ENCODE data around the gene GRAP.
"Not testable (repeated sequence)": the region's sequence is repeated elsewhere in the genome, so short reads cannot be mapped to it uniquely, and the experiment has no call there.

The GRAP gene

DNA sequence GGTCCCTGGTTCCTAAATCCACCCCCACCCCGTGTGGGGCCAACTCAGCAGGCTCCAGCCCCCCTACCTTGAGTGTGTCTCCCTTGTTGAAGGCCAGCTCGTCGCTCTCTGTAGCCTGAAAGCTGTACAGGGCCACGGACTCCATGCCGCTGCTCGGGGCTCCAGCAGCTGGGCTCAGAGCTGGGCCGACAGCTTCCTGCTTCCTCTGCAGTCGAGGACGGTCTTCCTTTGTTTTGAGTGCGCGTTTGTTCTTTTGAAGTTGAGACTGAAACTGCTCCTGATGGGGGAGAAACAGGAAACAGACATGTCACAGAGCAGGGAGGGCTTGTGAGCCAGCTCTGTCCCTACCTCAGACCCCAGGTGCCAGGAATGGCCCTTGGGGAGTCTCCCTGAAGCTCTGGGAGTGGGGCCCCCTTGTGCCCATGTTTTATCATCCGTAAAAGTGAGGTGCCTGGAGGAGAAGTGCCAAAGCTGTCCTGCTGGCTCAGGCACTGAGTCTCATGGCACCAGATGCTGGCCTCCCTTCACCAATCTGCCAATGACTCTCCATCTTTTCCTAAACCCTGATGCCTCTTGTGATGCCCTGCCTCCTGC is at the start of gene GRAP:
Gene GRAP (minus strand): TSS at position 176 of the 594 bp plus-strand sequence. CDS start 31 bp downstream, at position 145.
- DNase-seq (ENCODE audit: low spot score): not testable (repeated sequence)

DNA sequence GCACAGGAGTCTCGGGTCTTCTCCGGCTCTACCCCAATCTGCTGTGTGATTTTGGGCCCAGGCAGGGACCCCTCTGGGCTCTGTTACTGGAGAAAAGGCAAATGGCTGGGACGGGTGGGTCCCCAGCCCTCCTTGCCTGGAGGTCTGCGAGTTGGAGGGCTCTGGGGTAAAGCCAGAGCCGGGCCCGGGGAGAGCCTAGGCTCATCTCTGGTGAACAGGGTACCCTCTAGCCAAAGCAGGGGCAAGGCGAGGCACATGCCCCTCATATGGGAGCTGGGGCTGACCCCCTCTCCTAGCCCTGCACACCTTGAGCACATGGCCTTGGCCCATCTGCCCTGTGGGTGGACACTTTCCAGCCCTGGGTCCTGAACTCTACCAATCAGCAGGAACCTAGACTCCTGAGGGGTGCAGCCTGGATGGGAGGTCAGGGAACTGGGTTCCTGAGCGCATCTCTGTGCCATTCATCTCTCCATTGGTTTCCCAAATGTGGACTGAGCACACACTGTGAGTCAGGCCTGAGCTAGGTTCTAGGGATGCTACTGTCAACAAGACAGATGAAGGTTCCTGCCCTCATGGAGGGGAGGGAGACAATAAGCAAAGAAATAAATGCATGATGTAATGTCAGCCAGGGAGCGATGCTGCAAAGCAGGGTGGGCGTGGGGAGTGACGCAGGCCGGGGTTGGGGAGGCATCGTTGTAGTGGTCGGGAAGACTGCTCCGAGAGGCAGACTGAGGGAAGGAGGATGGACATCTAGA is 47.1 kb upstream of the GRAP start:
- not testable (repeated sequence) for DNase-seq (ENCODE audit: low spot score)

DNA sequence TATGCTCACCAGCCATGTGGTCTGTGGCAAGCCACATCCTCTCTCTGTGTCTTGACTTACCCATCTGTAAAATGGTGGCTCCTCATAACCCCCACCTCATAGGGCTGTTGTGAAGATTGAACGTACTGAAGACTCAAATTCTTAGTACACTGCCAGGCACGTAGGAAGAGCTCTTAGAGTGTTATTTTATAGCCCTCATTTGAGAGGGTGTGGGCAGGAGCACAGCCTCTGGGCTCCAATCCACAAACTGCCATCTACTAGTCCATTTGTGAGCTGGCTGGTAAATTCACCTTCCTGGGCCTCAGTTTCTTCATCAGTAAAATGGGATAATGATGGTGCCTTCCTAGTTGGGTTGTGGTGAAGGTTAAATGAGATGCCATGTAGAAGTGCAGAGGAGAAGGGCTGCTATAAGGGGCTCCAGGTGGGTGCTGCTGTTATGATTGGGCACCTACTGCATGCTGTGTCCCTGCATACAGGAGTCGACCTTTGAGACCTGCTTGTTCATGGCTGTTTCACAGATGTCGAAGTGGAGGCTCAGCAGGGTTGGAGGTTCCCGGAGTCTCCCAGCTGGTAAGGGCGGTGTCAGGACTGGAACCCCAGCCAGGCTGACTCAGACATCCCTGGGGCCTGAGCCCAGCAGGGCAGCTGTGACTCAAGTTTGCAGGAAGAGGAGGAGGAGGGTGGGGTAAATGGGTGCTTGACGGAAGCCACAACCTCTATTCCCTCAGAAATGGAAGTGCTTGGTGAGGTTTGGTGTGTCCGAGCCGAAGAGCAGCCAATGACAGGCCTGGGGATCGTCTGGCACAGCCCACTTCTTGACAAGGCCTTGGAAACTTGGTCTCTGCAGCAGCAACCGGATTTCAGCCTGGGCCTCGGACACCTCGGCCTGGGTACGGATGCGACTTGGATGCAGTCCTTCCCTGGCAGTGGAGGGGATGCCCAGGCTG is 46.3 kb upstream of the GRAP start:
- DNase-seq (ENCODE audit: low spot score): not testable (repeated sequence)

DNA sequence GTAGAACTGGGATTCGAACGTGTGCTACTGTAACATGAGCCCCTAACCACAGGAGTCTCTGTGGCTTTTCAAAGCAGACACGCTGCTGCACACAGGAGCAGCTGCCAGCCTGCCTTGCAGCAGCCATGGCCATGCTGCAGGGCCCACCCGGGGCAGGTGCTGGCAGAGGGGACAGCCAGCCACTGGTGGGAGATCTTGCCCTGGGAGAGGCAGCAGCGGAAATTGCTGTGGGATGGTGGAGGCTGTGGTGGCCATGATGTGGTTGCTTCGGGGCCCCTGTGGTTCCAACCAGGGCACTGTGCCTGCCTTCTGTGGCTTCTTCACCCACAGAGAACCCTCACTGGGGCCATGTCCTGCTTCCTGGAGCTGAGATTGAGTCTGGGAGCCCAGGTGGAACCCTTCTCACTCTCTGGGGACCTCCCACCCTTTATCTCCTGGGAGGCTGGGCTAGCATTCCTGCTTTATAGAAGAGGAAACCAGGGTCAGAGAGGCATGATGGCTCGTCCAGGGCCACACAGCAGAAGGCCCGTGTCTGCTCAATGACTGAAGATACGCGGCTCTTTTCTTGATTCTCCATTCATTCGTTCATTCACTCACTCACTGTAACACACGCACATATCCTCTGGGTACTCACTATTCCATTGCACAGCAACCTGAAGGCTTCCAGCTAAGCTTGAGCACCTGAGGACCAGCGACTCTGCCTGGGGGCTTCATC is 43.5 kb upstream of the GRAP start:
- DNase-seq (ENCODE audit: low spot score): not testable (repeated sequence)

DNA sequence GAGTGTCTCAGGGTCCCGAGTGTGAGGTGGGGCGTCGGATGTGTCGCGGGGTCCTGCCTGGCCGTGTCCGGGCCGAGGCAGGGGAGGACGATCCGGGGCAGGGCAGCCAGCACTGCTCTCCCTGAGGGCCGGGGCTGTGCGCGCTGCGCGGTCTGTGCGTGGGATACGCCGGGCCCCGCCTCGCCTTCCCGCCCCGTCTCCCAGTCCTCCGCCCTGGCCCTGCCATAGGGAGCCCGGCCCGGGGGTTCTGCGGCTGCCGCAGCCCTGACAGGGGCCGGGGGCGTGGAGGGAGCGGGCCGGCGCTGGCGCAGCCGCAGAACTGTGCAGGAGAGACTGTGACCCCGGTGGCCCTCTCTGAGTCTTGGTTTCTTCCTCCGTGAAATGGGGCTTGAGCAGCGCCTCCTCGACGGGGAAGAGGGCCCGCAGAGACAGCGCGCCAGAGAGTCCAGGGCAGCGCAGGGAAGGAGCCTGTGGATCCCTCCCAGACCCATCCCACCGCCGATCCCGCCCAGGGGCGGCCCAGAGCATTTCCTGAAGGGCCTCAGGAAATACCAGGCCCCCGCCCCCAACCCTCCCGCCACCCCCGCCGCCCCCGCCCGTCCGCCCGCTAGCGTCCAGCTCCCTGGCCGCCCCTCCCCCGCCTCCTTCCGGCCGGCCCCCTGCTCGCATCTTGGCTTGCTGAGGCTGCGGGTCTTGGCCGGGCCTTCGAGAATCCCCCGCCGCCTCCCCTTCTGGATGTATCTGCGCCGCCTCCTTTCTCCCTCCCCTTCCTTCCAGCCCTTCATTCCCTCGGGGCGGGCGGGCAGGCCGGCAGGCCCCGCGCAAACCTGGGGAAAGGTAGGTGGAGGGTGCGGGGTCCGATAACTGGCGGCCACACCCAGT is 42.3 kb upstream of the GRAP start:
- not testable (repeated sequence) for DNase-seq (ENCODE audit: low spot score)

DNA sequence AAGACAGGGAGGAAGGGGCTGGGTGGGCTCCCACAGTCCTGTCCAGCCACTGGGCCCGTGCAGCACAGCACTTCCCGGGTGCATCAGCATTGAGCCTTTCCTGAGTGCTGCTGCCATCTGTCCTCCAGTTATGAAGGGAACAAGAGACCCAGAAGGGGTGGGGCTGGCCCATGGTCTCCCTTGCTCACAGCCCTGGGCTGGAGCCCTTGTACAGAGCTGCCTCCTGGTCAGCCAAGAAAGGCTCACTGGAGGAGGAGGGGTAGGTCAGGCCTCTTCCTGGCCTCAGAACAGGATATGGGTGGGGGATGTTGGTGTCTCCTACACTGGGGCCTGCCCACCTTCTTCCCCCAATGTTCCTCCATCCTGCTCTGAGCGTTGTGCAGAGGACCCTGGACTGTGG is 30.6 kb upstream of the GRAP start:
- DNase-seq (ENCODE audit: low spot score): not testable (repeated sequence)

DNA sequence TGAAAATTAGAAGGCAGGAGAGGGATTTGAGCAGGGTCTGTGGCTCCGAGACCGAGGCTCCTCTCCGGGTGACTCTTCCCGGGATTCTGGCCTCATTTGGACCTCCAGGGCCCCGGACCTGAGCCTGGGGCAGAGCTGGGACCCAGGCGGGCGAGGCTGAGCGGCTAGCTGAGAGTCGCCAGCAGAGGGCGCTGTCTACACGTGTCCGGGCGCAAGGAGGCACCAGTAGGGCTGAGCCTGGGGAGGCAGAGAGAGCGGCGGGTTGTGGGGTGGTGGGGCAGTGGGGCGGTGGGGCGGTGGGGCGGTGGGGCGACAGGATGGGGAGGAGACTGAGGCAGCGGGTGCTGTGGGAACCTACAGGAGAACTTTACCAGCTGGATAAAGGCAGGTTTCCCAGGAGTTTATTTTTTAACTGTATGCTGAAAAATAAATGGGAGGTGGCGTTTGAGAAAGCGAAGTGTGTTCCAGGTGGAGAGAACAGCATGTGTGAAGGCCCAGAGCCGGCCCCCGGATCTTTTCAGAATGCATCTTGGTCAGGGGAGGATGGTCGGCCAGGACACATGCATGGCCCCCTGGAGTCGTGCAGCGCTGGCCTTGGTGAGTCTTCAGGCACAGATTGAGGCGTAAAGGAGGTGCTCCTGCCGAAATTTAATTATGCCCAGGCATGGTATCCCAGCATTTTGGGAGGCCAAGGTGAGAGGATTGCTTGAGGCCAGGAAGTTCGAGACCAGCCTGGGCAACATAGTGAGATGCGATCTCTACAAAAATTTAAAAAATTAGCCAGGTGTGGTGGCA is 29.8 kb upstream of the GRAP start:
- DNase-seq (ENCODE audit: low spot score): not testable (repeated sequence)

DNA sequence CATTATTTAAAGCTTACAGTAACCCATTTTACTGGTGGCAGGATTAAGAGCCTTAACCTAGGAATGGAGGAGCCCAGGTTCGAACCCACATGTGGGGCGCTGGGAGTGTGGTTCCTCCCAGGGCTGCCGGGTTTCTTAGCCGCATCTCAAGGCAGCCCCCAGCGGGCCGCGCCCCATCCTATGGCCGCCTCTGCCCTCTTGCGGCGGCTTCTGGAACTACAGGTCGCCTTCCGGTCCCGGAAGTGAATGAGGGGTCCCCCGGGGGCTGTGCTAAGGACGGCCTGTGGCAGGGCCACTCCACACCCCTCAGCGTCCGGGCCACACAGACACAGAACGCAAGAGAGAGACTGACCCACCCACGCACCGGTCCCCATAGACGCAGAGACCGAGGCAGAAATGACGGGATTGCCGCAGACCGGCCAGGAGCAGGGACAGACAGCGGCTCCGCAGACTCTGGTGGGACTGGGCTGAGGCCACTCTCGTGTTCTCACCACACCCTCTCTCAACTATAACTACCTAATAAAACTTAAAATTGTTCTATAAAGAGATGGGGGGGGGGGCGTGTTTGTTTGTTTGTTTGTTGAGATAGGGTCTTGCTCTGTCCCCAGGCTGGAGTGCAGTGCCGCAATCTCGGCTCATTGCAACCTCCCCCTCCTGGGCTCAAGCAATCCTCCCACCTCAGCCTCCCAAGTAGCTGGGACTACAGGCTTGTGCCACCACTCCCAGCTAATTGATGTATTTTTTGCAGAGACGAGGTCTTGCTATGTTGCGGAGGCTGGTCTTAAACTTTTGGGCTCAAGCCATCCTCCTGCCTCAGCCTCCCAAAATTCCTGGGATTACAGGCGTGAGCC is 23.8 kb upstream of the GRAP start:
- not testable (repeated sequence) for DNase-seq (ENCODE audit: low spot score)

DNA sequence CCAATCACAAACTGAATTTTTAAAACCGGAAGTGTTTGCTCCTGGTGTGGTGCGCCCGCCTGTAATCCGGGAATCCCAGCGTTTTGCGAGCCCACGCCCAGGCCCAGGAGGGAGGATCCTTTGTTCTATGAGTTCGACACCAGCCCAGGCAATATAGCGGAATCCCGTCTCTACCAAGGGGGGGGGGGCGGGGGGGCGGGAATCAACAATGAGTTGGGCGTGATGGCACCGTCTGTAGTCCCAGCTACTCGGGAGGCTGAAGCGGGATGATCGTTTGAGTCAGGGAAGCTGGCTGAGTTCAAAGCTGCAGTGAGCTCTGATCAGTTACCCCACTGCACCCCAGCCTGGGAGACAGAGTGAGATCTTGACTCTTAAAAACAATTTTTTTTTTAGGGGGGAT is 17.6 kb upstream of the GRAP start:
- not testable (repeated sequence) for DNase-seq (ENCODE audit: low spot score)

DNA sequence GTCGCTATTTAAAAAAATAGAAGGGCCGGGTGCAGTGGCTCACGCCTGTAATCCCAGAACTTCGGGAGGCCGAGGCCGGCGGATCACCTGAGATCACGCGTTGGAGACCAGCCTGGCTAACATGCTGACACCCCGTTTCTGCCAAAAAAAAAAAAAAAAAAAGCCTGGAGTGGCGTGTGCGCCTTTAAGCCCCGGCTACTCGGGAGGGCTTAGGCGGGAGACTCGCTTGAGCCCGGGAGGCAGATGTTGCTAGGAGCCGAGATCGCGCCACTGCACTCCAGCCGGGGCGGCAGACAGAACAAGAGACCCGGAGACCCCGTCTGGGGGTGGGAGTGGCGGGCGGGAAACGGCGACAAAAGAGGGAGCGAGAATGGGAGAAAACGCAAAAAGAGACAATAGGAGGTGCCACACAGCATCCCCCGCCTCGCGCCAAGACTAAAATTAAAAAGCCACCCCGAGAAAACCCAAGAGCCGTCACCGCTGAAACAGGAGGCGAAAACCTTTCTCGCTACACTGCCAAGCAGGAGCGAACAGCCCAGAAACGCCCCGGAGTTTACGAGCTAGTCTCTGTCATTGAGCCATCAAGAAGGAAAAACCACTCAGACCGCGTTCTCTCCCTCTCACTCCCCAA is 16.7 kb upstream of the GRAP start:
- not testable (repeated sequence) for DNase-seq (ENCODE audit: low spot score)

DNA sequence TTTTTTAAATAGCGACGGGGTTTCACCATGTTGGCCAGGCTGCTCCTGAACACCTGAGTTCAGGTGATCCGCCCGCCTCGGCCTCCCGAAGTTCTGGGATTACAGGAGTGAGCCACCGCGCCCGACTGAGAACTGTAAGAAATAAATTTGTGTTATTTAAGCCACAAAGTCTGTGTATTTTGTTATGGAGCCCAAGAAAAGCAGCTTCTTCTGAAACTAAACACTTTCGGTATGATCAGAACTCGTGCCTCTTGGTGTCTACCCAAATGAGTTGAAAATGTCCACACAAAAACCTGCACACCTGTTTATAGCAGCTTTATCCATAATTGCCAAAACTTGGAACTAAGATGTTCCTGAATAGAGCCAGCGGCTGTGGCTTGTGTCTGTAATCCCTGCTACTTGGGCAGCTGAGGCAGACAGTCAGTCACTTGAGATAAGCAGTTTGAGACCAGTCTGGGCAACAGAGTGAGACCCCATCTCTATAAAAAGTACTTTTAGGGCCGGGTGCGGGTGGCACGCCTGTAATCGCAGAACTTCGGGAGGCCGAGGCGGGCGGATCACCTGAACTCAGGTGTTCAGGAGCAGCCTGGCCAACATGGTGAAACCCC is 16.1 kb upstream of the GRAP start:
- DNase-seq (ENCODE audit: low spot score): not testable (repeated sequence)

DNA sequence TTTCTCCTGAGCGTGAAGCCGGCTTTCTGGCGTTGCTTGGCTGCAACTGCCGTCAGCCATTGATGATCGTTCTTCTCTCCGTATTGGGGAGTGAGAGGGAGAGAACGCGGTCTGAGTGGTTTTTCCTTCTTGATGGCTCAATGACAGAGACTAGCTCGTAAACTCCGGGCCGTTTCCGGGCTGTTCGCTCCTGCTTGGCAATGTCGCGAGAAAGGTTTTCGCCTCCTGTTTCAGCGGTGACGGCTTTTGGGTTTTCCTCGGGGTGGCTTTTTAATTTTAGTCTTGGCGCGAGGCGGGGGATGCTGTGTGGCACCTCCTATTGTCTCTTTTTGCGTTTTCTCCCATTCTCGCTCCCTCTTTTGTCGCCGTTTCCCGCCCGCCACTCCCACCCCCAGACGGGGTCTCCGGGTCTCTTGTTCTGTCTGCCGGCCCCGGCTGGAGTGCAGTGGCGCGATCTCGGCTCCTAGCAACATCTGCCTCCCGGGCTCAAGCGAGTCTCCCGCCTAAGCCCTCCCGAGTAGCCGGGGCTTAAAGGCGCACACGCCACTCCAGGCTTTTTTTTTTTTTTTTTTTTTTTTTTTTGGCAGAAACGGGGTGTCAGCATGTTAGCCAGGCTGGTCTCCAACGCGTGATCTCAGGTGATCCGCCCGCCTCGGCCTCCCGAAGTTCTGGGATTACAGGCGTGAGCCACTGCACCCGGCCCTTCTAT is 15.4 kb upstream of the GRAP start:
- DNase-seq (ENCODE audit: low spot score): not testable (repeated sequence)

DNA sequence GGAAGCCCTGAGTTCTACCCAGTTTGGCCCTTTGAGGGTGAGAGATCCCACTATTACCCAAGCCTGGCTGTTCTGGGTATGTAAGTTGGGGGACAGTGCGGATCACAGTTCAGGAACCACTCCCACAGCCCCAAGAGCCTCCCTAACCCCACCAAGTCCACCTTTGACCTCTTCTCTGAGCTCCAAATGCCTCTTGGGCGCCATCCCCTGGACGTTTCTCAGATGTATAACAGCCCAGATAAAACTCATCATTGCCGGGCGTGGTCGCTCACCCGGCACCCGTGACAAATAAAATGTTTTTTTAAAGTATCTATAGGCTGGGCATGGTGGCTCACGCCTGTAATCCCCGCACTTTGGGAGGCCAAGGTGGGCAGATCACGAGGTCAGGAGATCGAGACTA is 8.7 kb upstream of the GRAP start:
- not testable (repeated sequence) for DNase-seq (ENCODE audit: low spot score)

DNA sequence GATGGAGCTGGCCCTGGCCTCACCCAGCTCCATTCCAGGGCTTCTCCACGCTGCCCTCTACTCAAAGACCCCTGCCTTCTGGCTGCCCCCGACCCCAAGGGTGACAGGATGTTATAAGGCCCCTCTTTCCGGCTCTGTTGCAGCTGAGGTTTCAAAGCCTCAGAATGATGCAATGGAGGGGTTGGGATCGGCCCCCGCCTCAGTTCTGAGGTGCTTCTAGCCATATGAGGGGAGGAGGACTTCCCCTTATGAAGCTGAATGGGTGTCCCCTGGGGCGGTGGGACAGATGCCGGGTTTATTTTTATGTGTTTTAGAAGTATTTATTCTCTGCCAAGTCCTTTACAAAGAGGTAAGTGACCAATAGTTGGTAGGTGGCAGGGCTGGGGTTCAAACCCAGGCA is 2.1 kb upstream of the GRAP start:
- DNase-seq (ENCODE audit: low spot score): not testable (repeated sequence)

DNA sequence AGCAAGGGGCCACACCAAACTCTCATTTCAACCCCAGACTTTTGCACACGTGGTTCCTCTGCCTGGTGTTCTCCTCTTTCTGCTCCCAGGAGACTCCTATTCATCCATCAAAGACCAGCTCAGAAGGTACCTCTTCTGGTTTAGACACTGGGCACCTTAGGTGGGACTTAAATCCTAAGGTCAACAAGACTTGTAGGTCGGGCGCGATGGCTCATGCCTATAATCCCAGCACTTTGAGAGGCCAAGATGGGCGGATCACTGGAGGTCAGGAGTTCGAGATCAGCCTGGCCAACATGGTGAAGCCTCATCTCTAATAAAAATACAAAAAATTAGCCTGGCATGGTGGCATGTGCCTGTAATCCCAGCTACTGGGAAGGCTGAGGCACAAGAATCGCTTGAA is 753 bp upstream of the GRAP start:
- DNase-seq (ENCODE audit: low spot score): not testable (repeated sequence)

DNA sequence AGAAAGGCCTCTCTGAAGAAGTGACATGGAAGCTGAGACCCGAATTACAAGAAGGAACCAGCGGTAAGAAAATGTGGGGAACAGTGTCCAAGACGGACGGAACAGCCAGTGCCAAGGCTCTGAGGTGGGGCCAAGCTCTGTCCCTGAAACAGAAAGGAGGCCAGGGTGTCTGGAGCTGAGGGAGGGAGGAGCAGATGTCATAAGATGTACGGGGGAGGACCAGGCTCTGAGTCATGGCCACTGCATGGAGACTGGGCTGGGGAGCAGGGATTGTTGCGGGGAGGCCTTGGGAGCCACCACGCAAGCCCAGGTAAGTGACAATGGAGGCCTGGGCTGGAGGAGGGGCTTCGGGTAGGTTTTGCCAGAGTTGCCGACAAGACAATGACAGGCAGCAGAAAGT is 2.1 kb downstream of the GRAP start:
- not testable (repeated sequence) for DNase-seq (ENCODE audit: low spot score)

DNA sequence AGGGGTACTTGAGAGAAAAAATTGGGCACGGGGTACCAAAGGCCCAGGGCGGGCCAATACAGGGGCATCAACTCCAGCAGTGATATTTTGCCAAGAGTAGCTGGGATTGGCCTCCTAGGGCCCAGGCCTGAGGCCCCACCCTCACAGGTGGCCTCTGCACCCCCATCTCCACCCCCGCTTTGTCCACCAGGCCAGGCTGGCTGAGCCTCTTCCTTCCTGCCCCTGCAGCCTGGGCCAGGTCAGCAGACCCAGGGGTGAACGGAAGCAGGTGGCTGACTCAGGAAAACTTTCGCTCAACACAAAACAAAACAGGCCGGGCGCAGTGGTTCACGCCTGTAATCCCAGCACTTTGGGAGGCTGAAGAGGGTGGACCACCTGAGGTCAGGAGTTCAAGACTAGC is 3.7 kb downstream of the GRAP start:
- not testable (repeated sequence) for DNase-seq (ENCODE audit: low spot score)

Measured in AG08396 (cell line).